ENCODE data around the gene NEDD4L. TPM values are rescaled to one million over a fixed set of nuclear protein-coding genes. Genes with fewer than 3 reads are reported as not detected.
A peak's percentile ranks its signal among the peaks of the same experiment; 100 is the strongest.

Gene NEDD4L
- polyA plus RNA-seq, 1 donor, result 140 TPM

DNA sequence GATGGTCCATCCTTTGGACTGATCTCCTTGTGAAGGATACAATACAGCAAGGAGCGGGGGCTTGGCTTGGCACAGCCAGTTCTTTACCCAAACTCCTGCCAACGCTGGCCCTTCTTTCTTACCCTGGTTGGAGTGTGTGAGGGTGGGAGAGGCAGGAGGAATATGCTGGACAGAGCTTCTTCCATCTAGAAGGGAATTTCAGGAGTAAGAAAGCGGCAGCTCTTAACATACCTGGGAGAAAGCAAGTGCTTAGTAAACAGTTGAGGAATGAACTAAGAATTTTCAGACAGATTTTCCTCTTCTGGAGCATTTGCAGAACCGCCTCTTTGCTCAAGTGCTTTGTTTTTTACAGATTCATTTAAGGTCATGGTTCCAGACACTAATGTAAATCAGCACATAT, 72.8 kb downstream of the NEDD4L start:
- DNase-seq, result no peak

DNA sequence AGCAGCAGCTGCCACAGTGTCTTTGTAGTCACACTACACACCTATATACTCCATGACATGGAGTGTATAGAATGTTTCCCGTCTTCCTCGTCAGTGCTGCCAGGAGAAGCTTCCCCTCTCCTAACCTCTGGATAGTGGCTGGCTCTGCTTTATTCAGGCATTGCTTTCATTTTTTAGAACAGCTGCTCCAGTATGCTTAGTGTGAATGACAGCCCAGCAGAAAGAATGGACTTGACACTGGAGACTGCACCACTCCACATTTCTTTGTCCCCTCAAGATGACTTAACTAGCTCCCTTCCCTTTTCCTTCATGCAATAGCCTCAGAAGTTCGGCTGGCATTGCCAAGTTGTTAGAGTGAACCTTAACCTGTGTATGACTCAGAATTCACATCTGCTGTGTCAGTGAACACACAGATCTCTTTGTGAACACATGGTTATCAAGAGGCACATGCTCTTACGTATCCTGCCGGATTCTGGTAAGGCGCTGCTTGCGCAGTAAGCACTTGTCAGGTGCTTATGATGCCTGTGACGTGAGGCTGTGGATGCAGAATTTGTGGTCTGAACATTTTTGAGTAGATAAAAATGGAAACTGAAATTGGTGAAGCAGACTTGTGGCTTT, 73.9 kb downstream of the NEDD4L start:
- no peak for DNase-seq

DNA sequence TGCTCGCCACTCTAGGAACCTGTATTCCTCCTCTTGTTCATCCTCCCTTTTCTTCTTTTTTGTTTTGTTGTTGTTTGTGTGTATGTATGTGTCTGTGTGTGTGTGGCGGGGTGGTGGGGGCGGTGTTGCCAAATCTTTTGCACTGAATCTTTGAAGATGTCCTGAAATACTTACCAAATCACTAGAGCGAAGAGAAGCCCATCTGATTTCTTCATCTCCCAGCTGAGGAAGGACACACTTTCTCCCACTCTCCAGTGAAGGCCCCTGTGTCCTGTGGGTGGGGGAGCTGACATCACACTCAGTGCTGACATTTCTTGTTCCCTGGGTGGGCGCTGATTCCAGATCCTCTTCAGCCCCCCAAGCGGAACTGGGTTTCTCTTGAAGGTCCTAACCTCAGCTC, 74.5 kb downstream of the NEDD4L start:
- DNase-seq, result no peak

DNA sequence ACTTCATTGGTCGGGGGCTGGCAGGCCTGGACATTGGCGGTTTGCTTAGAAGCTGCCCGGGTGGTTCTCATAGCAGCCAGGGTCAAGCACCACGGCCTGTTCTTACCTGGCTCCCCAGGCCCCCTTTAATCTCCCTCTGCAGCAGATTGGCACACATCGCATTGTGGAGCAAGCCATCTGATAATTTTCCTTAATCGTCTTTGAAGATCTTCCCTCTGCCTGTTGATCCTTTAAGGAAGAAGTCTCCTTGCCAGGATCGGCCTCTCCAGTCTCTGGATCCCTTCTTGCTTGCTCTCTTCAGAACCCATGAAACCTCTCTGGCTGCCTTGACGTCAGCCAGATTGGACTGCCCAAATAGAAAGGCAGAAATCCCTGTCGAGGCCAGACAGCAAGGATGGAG, 75.8 kb downstream of the NEDD4L start:
- no peak for DNase-seq

DNA sequence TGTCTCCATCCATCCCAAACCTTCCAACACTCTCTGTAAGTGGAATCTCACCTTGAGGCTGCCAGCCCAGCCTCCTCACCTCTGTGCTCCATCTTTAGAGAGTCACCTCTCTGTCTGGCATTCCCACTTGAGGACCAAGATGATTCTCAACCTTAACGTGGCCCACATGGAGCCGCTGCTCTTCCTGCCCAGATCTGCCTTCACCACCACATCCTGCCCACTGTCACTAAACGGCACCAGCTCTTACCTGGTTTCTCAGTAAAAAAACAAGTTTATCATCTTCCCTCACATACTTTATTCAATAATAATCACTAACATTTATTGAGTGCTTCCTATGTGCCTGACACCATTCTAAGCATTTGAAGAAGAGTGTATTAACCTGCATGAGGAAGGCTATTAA, 80.4 kb downstream of the NEDD4L start:
- DNase-seq, result no peak

DNA sequence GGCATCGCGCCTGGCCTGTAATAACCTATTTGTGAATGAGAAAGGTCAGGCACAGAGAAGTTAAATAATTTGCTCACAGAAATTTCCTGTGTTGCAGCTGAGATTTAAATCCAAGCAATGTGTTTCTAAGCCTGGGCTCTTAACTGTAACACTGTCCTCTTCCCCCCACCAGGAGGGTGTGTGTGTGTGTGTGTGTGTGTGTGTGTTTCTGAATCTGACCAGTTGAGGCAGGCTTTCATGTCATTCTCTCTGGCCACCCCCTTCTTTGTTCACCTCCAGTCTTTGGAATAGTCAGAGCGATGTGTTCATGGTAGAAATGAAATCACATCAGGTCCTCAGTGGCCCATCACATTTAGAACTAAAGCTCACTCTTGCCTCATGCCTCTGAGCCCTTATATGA, 81.2 kb downstream of the NEDD4L start:
- no peak for DNase-seq

DNA sequence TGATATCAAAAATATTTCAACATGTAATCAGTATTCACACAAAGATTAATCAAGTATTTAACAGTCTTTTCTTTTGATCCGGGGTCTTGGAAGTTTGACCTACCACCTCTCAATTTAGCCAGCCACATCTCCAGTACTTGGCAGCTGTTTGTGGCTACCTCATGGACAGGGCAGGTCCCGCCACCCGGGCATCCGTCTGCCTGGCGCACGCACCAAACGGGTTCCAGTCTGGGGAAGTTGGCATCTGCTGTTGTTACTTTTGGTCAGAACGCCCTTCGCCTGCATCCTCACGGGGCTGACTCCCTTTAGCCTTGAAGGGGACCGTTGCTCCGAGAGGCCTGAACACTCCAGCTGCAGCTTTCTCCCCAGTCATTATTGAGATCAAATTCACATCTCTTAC, 81.7 kb downstream of the NEDD4L start:
- DNase-seq, result no peak

DNA sequence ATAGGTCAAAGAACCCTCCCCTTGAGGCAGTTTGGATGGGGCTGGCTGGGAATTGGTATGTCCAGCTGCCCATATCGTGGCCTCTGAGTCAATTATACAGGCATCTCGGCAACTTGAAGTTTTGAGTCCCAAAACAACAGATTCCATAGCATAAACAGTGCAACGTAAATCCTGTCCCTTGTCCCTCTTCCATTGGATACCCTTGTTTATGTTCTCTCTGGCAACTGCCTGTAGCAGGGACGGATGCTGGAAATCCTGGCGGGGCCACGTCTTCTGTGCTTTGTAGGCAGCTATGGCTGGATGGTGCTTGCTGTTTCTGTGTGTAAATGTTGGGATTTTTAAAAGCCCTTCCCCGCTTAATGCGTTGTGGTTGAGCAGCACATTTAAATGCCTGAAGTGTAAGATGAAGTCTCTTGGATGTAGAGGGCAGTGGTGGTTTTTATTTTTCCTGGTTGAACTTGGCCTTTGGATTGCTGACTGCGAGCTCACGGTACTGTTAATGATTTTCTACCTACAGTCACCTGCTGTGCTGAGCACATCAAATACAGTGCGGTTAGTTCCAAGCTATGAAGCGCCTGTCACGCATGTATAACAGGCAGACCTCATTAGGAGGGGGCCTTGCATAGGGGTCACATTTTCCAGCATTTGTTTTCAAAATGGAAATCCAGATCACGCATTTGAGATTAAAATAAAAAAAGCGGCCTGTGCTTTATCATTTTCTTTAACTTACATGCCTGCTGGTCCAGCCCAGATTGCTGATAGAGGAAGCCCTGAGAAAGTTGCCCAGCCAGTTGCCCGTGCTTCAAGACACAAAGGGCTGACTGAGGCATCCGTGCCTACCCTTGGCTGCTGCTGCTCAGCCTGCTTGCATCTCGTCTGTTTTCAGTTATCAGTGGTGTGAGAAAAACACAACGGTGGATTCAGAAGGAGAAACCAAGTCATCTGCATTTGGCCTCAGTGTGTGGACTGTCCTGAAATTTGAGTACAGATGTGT, 84.7 kb downstream of the NEDD4L start:
- peak; percentile 71 for DNase-seq

DNA sequence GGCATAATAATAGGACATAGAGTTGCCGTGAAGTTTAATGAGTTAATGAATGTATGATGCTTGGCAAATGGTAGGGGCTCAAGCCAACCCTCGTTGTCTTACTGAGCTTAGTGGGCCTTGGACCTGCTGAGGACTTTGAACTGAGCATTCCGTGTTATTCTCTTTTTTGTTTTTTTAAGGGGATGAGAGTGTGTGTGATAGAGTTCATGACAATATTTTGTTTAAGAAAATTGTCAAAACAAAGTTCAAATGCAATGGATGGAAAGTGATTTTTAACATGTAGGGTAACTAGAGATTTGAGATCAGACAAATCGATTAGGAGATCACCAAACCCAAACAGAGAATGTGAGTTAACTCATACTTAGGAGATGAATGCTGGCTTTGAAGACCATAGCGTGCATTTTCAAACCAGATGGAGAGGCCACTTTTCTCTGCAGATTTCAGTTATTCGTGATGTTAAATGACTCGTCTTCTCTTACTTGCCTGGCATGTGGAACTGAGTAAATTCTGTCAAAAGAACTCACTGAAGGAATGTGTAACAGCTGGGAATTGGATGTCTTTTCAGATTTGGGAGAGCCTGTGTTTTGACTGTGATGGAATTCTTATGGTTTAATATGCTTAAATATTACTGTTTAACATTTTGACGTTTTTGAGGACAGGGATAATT, 88.7 kb downstream of the NEDD4L start:
- no peak for DNase-seq

DNA sequence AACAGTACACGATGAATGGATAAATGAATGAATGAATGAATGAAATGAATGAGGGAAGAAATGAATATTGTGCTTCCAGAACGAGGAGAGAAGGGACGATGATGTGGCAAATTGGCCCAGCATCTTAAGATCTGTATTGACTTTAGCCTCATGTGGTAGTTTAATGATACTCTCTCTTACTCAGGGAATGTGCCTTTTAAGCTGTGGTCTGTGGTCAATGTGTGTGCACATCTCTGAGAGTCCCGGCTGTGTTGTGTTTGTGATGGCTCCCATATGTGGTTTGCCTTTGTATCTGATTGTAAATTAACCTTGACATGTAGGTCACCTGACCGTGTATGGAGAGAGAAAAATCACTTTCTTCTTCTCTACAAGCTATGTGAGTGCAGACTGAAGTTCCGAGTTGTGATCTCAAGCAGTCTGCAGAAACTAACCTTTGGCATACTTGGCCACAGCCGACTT, 91.2 kb downstream of the NEDD4L start:
- DNase-seq, result no peak

DNA sequence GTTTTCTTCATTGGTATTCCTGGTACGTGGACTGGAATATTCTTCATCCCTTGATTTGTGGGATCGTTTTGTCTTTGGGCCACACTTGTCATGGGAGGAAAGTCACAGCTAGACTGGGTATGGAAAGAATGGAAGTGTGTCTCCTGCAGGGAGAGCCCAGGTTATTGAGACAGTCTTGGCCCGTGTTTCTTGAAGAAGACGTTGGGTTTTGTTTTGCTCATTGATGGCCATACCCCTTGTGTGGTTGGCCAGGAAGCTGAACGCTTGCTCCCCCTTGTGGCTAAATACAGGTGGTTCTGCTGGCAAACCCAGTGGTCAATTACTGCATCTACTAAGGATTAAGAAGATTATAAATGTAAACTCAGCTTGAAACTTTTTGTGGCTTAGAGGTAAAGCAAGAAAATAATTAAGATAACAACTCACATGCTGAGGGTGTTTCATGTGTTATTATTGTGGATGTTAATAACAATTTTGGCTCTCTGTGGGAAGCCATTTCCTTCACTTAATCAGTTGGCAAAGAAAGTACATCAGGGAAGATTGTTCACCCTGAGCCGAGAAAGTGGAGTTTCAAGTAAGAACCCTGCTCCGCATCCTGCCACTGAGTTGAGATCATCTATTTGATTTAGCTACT, 91.8 kb downstream of the NEDD4L start:
- peak; percentile 71 for DNase-seq

DNA sequence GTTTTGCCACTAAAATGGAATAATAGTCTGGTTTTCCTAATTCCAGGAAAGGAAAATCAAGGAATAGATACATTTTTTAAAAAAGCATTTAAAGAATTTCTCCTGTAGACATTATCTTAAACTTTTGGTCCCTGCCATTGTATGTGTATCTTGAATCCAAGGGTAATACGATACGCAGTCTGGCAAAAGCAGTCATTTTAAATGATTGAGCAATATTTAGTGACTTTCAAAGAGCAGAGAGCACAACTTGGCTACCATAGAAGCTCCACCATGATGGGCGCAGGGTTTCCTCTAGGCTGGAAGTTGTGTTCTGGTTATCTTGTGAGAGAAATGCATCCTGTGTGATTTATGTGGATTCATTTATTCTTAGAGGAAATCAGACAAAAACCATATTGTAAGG, 92.9 kb downstream of the NEDD4L start:
- DNase-seq, result no peak

DNA sequence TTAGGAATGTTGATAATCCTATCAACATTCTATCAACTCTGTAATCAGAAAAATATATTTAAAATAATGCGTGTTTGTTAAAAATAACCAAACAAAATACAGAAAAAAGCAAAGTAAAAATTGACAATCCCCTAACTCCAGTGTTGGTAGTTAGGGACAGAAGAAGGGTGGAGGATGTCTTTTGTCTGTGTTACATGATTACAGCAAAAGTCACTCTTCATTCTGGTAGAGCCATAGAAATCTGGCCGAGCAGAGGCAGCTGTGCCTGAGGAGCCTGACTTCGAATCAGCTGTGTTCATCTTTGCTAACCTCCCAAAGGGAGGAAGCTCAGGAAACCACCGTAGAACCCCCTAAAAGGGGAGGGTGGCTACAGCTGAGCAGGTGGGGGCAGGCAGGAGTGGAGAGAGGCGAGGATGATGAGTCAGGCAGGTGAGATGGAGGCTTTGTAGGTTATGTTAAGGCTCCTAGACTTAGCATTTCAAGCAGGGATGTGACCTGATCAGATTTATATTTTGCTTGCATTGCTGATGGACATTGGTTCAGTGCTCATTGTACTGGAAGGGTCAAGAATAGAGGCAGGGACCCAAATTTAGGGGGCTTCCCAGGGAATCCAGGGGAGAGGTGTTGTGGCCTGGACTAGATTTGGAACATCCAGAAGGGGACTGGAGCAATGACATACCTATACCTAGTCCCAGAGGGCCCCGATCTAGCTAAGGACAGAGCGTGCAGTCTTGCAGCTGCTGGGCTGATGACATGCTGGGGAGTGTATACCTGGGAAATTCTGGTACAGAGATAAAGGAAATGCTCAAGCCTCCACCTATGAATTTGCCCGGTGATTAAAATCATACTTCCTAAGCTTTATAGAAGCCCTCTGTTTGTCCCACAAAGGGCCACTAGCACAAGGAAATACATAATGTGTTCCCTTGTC, 95.7 kb downstream of the NEDD4L start:
- DNase-seq, result no peak

DNA sequence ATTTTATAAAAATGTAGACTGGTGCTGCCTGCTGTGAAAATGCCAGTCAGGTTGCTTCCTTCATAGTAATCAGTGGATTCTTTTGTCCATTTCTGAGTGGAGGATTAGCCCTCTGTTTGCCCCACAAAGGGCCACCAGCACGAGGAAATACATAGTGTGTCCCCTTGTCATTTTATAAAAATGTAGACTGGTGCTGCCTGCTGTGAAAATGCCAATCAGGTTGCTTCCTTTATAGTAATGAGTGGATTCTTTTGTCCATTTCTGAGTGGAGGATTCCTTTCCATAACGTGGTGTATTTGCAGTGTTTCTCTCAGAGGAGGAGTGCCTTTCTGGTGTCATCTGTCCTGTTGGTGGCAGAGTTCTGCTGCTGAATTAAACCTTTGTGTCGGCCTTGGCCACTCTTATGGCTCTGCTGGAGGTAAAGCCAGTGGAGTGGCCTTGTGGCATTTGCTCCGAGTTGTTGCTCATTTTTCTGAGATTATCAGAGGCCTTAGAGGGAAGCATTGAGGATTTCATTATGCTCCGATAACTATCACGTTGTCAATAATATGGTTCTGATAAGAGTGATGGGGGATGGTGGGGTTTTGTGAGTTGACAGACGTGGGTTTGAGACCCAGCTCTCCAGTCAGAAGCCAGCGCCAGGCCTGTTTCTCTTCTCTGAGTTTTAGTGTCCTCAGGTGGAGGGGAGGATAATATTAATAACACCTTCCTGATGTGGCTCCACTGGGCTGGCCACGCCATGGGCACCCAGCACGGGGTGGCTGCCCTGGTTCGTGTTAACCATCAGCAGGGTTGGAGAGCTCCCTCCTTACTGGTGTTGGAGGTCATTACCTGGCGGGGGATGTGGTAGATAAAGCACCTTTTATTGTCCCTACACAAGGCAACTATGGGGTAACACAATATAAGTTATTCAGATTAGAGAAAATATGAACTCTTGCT, 96.6 kb downstream of the NEDD4L start:
- DNase-seq, result no peak

DNA sequence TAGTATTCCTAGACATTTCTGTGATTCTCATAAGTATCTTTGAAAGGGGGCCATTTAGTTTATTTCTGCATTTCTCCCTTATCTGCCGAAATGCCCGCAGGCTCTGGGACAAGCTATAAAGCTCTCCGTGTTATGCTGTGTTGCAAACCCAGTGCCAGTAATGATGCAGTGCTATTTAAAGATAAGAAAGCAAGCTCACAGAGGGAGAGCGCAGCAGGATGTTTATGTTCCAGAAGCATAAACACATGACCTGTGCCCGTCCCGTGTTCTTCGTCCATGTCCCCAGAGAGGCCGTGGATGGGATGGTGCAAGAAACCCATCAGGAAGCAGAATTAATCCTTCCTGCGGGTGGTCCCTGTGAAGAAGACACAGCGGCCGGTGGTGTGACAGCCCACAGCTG, 99.4 kb downstream of the NEDD4L start:
- DNase-seq, result no peak

DNA sequence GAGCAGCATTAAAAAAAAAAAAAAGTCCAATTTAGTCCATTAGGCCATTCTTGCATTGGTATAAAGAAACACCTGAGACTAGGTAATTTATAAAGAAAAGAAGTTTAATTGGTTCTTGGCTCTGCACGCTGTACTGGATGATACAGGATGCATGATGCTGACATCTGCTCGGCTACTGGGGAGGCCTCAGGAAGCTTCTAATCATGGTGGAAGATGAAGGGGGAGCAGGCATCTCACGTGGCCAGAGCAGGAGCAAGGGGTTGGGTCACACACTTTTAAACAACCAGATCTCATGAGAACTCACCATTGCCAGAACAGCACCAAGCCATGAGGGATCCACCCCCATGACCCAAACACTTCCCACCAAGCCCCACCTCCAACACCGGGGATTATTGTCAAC, 100.1 kb downstream of the NEDD4L start:
- no peak for DNase-seq

DNA sequence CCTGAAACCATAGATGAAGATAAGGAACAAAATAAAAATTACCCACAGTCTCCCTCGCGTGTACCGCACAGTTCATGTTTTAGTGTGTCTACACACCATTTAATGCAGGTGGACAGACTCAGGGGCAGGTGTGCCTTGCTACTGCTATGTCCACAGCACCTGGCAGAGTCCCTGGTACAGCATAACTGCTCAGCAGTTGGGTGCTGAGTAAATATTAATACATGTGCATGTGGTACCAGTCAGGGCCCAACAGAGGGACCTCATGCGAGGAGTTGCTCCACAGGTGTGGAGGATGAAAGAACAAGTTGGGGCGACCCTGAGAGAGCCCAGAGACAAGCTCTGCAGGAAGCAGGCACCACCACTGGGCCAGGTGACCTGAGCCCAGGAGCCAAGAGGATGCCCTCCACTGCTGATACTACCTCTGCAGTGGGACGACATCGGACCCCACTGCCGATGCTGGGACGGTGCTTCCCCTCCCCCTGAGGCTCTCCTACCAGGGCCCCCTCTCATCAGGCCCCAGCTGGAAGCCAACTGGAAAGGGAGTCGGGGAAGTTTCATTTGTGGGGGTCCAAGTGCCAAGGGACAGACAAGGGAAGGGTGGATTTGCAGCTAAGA, 100.8 kb downstream of the NEDD4L start:
- no peak for DNase-seq

DNA sequence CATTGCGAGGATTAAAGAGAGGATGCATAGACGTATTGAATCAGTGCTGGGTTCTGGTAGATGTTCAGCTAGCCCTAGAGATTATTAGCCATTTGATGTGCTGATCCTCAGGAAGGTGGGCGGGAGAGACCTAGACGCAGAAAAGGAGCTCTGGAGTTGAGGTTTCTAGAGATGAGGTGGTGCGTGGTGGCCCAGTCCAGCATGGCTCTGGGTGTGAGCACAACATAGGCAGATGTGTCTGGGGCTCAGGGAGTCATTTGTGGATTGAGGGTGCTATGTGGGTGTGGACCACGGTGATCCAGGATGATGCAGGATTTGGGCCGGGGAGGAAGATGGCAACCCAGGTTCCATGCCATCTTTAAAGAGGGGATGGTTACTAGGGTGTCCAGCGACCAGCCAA, 102.1 kb downstream of the NEDD4L start:
- DNase-seq, result no peak

DNA sequence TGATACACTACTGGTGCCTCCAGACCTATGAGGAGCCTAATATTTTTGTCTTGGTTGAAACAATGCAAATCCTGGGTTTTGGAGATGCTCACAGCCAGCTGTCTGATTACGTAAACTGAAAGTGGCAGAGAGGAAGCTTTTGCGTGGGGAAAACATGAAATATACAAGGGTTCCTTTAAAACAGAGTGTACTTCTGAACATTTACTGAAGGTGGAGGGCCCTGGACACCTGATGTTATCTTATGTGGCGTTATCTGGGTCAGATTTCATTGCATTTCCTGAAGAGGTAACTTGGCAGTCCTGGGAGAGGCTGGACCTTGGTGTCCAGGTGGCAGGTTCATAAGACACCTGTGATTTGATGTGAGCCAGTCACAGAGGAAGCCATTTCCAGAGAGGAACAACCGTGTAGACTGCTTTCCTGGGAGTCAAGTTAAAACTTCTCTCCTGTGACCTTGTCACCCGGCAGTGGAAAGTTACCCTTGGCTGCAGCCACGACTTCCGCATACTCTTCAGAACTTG, 105.0 kb downstream of the NEDD4L start:
- no peak for DNase-seq

Data from left kidney (tissue), 2 donors.